ENCODE data around the gene TNPO1. TPM values are rescaled to one million over a fixed set of nuclear protein-coding genes. Genes with fewer than 3 reads are reported as not detected.

Gene TNPO1
- total and polyA plus RNA-seq, 2 donors (not counting 1 experiment from before 2014, with no cell fraction given): 93.7 to 226 TPM

DNA sequence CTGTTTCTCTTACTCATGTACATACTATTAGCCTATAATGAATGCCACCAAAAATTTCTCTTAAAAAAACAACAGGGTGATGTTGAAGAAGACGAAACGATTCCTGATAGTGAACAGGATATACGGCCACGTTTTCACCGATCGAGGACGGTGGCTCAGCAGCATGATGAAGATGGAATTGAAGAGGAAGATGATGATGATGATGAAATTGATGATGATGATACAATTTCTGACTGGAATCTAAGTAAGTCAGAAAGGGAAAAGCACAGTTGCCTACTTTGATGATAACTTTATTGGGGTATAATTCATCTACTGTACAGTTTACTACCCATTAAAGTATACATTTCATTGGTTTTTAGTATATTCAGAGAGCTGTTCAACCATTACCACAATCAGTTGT is 66.5 kb downstream of the TNPO1 start:
- H2AFZ ChIP-seq (ENCODE audit: low read length): no peak overlapping the region
- H3K4me2 ChIP-seq (ENCODE audit: extremely low read depth, insufficient read depth, low read length): no peak overlapping the region
- no peak overlapping the region for H3K4me3 ChIP-seq (replicated peaks in 1 of 4; ENCODE audit: control extremely low read depth in 1 of 4, insufficient read depth in 1 of 4, low read depth in 3 of 4, low read length in 4 of 4)
- no peak for DNase-seq (ENCODE audit: low read depth in 2 of 2)
- TF ChIP-seq, protein P1, sequence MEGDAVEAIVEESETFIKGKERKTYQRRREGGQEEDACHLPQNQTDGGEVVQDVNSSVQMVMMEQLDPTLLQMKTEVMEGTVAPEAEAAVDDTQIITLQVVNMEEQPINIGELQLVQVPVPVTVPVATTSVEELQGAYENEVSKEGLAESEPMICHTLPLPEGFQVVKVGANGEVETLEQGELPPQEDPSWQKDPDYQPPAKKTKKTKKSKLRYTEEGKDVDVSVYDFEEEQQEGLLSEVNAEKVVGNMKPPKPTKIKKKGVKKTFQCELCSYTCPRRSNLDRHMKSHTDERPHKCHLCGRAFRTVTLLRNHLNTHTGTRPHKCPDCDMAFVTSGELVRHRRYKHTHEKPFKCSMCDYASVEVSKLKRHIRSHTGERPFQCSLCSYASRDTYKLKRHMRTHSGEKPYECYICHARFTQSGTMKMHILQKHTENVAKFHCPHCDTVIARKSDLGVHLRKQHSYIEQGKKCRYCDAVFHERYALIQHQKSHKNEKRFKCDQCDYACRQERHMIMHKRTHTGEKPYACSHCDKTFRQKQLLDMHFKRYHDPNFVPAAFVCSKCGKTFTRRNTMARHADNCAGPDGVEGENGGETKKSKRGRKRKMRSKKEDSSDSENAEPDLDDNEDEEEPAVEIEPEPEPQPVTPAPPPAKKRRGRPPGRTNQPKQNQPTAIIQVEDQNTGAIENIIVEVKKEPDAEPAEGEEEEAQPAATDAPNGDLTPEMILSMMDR (conservative IDR thresholded peaks at IDR 0.05 in 1 of 2, IDR thresholded peaks at IDR 0.05 in 1 of 2; ENCODE audit: low read depth in 1 of 2, low read length in 2 of 2): no peak
- no peak for TF ChIP-seq EZH2 (IDR thresholded peaks at IDR 0.05; ENCODE audit: low read length, missing control alignments)
- no peak overlapping the region for H3K9ac ChIP-seq (ENCODE audit: insufficient read depth, low read length)
- H3K36me3 ChIP-seq (ENCODE audit: control insufficient read depth, insufficient read depth, low read length): peaks cover 5% of the 10 kb centered on the region
- H3K9me3 ChIP-seq (ENCODE audit: control insufficient read depth, insufficient read depth, low read depth, low read length): no peaks in the 10 kb centered on the region
- H3K79me2 ChIP-seq (ENCODE audit: control insufficient read depth, insufficient read depth, low read length): peaks cover 15% of the 10 kb centered on the region
- H3K4me1 ChIP-seq (ENCODE audit: control insufficient read depth, extremely low read depth, insufficient read depth, low read length): no peaks in the 10 kb centered on the region
- H3K27ac ChIP-seq (ENCODE audit: insufficient read depth, low read length): no peak overlapping the region
- H4K20me1 ChIP-seq (ENCODE audit: control insufficient read depth, extremely low read depth, insufficient read depth, low read length): no peaks in the 10 kb centered on the region
- no peaks in the 10 kb centered on the region for H3K27me3 ChIP-seq (ENCODE audit: control insufficient read depth, insufficient read depth, low read length)

DNA sequence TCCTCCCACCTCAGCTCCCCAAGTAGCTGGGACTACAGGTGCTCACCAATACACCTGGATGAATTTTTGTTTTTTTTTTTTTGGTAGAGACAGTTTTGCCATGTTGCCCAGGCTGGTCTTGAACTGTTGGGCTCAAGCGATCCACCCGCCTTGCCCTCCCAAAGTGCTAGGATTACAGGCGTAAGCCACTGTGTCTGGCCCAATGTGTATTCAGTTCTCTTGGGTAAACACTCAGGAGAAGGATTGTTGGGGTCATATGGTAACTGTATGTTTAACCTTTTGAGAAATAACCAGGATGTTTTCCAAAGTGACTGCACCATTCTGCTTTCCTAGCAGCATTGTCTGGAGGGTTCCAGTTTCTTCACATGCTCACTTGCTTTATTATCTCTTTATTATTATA is 67.4 kb downstream of the TNPO1 start:
- Histone ChIP-seq H3K9me3 (ENCODE audit: control insufficient read depth, insufficient read depth, low read depth, low read length) (no peaks in the 10 kb centered on the region), H3K36me3 (ENCODE audit: control insufficient read depth, insufficient read depth, low read length) (peaks cover 11% of the 10 kb centered on the region), H3K4me3 (replicated peaks in 1 of 4; ENCODE audit: control extremely low read depth in 1 of 4, insufficient read depth in 1 of 4, low read depth in 3 of 4, low read length in 4 of 4) (no peak overlapping the region), H3K9ac (ENCODE audit: insufficient read depth, low read length) (no peak overlapping the region), H3K27ac (ENCODE audit: insufficient read depth, low read length) (no peak overlapping the region), H3K27me3 (ENCODE audit: control insufficient read depth, insufficient read depth, low read length) (no peaks in the 10 kb centered on the region), H4K20me1 (ENCODE audit: control insufficient read depth, extremely low read depth, insufficient read depth, low read length) (no peaks in the 10 kb centered on the region), H3K4me2 (ENCODE audit: extremely low read depth, insufficient read depth, low read length) (no peak overlapping the region), H3K79me2 (ENCODE audit: control insufficient read depth, insufficient read depth, low read length) (peaks cover 18% of the 10 kb centered on the region), H3K4me1 (ENCODE audit: control insufficient read depth, extremely low read depth, insufficient read depth, low read length) (no peaks in the 10 kb centered on the region), H2AFZ (ENCODE audit: low read length) (no peak overlapping the region)
- TF ChIP-seq, protein P1 (conservative IDR thresholded peaks at IDR 0.05 in 1 of 2, IDR thresholded peaks at IDR 0.05 in 1 of 2; ENCODE audit: low read depth in 1 of 2, low read length in 2 of 2): no peak
- TF ChIP-seq EZH2 (IDR thresholded peaks at IDR 0.05; ENCODE audit: low read length, missing control alignments): no peak
- peak in 1 of 2 donors; percentile 29 for DNase-seq (ENCODE audit: low read depth in 2 of 2)

DNA sequence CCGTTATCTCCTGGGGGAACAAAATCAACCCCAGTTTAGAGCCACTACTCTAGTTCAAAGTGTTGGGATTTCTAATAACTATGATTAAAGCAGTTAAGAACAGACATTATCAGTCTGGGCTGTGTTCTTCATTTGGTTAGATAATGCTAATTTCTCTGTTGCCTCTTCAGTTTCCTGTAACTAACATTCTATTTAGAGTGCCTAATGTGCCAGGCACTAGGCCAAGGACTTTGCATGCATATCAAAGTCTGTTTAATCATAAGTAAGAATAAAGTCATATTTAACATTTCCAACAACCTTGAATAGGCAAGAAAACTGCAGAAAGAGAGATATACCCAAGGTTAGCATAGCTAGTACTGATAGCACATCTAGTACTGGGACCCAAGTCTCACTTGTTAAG is 68.4 kb downstream of the TNPO1 start:
- H3K27ac ChIP-seq (ENCODE audit: insufficient read depth, low read length): no peak overlapping the region
- H3K4me1 ChIP-seq (ENCODE audit: control insufficient read depth, extremely low read depth, insufficient read depth, low read length): no peaks in the 10 kb centered on the region
- H3K9ac ChIP-seq (ENCODE audit: insufficient read depth, low read length): no peak overlapping the region
- no peaks in the 10 kb centered on the region for H4K20me1 ChIP-seq (ENCODE audit: control insufficient read depth, extremely low read depth, insufficient read depth, low read length)
- no peak for TF ChIP-seq EZH2 (IDR thresholded peaks at IDR 0.05; ENCODE audit: low read length, missing control alignments)
- TF ChIP-seq, protein P1 (conservative IDR thresholded peaks at IDR 0.05 in 1 of 2, IDR thresholded peaks at IDR 0.05 in 1 of 2; ENCODE audit: low read depth in 1 of 2, low read length in 2 of 2): no peak
- no peak for DNase-seq (ENCODE audit: low read depth in 2 of 2)
- peaks cover 12% of the 10 kb centered on the region for H3K36me3 ChIP-seq (ENCODE audit: control insufficient read depth, insufficient read depth, low read length)
- peaks cover 17% of the 10 kb centered on the region for H3K79me2 ChIP-seq (ENCODE audit: control insufficient read depth, insufficient read depth, low read length)
- no peak overlapping the region for H2AFZ ChIP-seq (ENCODE audit: low read length)
- H3K4me2 ChIP-seq (ENCODE audit: extremely low read depth, insufficient read depth, low read length): no peak overlapping the region
- H3K9me3 ChIP-seq (ENCODE audit: control insufficient read depth, insufficient read depth, low read depth, low read length): no peaks in the 10 kb centered on the region
- no peak overlapping the region for H3K4me3 ChIP-seq (replicated peaks in 1 of 4; ENCODE audit: control extremely low read depth in 1 of 4, insufficient read depth in 1 of 4, low read depth in 3 of 4, low read length in 4 of 4)
- H3K27me3 ChIP-seq (ENCODE audit: control insufficient read depth, insufficient read depth, low read length): no peaks in the 10 kb centered on the region
